Left ventricle myocardium inferior (tissue), 1 donor: ENCODE results near the gene SLC16A1. TPM values are rescaled to one million over a fixed set of nuclear protein-coding genes. Genes with fewer than 3 reads are reported as not detected.

Source experiments
- DNase-seq: peaks from one replicate; pipeline ENCODE4 v3.0.0-alpha.2; 2020
- H3K27ac ChIP-seq: fragments of 200-600 bp; replicated peaks from 2 replicates; pipeline ENCODE4 v1.8.0; 2021
- H3K27me3 ChIP-seq: fragments of 200-600 bp; 2 replicates; pipeline ENCODE4 v1.8.0; 2021; ENCODE audit warnings: low read depth
- H3K36me3 ChIP-seq: fragments of 200-600 bp; 2 replicates; pipeline ENCODE4 v1.8.0; 2021
- H3K4me1 ChIP-seq: fragments of 200-600 bp; 2 replicates; pipeline ENCODE4 v1.8.0; 2021
- H3K4me3 ChIP-seq: fragments of 200-600 bp; 2 replicates; pipeline ENCODE4 v1.8.0; 2021; ENCODE audit warnings: mild to moderate bottlenecking, moderate library complexity
- H3K9me3 ChIP-seq: fragments of 200-600 bp; replicated peaks from 2 replicates; pipeline ENCODE4 v1.8.0; 2021
- intact Hi-C: fragments of 100-400 bp; cut with micrococcal nuclease; formaldehyde crosslinking; loops from one replicate; pipeline ENCODE4 v1.11.0; 2022
- total RNA-seq: library from RNA; stranded (reverse); fragmentation: NEBNext Ultra II Directional; extraction: Animal tissue kit (Norgen Biotek cat#: 25700); gene quantifications from one replicate; pipeline ENCODE4 v1.2.1, GENCODE V29; 2021
- TF ChIP-seq, protein P1 (sequence below): fragments of 200-600 bp; IDR thresholded peaks from 2 replicates; pipeline ENCODE4 v1.8.0; 2021; ENCODE audit warnings: antibody characterized with exemption, mild to moderate bottlenecking, borderline replicate concordance
- donor health status: DM: no; HTN: yes; CAD: no; lungs with severe emphysema.

The SLC16A1 gene
- total RNA-seq, 1 donor from 2014 or later: 154 TPM

GRCh38 chr1:112938210-112938609, 17.8 kb downstream of the SLC16A1 start:
- peaks cover 63% of the 10 kb centered on the region for H3K4me1 ChIP-seq
- DNase-seq: no peak
- no peaks in the 10 kb centered on the region for H3K27me3 ChIP-seq
- TF ChIP-seq, protein P1, sequence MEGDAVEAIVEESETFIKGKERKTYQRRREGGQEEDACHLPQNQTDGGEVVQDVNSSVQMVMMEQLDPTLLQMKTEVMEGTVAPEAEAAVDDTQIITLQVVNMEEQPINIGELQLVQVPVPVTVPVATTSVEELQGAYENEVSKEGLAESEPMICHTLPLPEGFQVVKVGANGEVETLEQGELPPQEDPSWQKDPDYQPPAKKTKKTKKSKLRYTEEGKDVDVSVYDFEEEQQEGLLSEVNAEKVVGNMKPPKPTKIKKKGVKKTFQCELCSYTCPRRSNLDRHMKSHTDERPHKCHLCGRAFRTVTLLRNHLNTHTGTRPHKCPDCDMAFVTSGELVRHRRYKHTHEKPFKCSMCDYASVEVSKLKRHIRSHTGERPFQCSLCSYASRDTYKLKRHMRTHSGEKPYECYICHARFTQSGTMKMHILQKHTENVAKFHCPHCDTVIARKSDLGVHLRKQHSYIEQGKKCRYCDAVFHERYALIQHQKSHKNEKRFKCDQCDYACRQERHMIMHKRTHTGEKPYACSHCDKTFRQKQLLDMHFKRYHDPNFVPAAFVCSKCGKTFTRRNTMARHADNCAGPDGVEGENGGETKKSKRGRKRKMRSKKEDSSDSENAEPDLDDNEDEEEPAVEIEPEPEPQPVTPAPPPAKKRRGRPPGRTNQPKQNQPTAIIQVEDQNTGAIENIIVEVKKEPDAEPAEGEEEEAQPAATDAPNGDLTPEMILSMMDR: no peak
- peaks cover 1% of the 10 kb centered on the region for H3K36me3 ChIP-seq
- intact Hi-C loops: no loop called here
- H3K9me3 ChIP-seq: no peaks in the 10 kb centered on the region
- H3K27ac ChIP-seq: peak overlapping the region; percentile 27
- H3K4me3 ChIP-seq: no peak overlapping the region

GRCh38 chr1:112937495-112937894, 18.5 kb downstream of the SLC16A1 start:
- H3K27me3 ChIP-seq: no peaks in the 10 kb centered on the region
- peak overlapping the region; percentile 27 for H3K27ac ChIP-seq
- no peak overlapping the region for H3K4me3 ChIP-seq
- no peaks in the 10 kb centered on the region for H3K36me3 ChIP-seq
- intact Hi-C loops: no loop called here
- DNase-seq: no peak
- peaks cover 61% of the 10 kb centered on the region for H3K4me1 ChIP-seq
- TF ChIP-seq, protein P1: no peak
- H3K9me3 ChIP-seq: no peaks in the 10 kb centered on the region

- H3K36me3 ChIP-seq: no peaks in the 10 kb centered on the region
- H3K27me3 ChIP-seq: no peaks in the 10 kb centered on the region
- no peak overlapping the region for H3K4me3 ChIP-seq
- no peak for DNase-seq
- intact Hi-C loops: no loop called here
- H3K4me1 ChIP-seq: peaks cover 58% of the 10 kb centered on the region
- H3K27ac ChIP-seq: peak overlapping the region; percentile 27
- H3K9me3 ChIP-seq: no peaks in the 10 kb centered on the region
- TF ChIP-seq, protein P1: no peak
Measured at GRCh38 chr1:112937070-112937469, 18.9 kb downstream of the SLC16A1 start.

DNA sequence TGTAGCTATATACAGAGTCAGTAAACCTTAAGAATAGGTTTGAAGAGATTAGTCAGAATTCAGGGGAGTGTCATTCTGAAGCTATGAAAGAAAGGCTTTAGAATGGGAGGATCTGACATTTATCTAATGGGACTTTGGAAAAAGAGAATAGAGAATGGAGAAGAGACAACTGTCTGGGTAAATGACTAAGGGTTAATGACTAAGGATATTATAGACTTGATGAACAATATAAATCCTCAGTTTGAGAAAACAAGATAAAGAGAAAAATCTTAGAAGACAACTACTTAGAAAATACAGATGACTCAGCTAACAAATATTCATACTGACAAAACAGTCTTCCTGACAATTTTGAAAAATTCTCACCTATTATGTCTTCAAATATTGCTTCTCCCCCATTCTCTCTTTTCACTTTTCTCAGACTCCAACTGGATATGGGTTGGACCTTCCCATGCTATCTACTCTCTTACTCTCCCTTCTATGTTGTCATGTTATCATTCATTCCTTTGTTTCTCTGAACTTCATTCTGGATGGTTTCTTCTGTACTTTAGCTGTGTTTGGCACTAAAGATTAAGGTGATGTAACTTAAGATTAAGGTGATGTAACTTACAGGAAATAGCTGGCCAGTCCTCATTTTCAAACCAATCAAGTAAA, 20.4 kb downstream of the SLC16A1 start:
- Histone ChIP-seq H3K4me3 (no peak overlapping the region), H3K9me3 (no peaks in the 10 kb centered on the region), H3K27ac (no peak overlapping the region), H3K27me3 (no peaks in the 10 kb centered on the region), H3K4me1 (peaks cover 49% of the 10 kb centered on the region), H3K36me3 (no peaks in the 10 kb centered on the region)
- intact Hi-C loops: no loop called here
- TF ChIP-seq, protein P1: no peak
- DNase-seq: no peak

DNA sequence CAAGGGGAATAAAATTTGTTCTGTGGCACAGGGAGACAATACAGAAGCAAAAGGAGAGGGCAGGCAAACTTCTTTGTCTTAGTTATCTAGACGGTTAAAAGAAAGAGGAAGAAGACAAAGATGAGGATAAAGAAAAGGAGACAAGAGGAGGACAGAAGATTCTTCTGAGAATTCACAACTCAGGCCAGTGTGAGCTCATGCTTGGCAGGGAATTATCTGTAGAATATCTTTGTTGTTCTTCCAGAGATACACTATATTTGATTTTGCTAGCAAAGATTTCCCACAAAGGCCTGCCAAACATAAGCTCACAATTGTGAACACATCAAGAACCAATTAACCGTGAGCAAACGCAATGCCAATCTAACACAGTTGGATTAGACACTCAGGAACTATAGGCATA, 21.4 kb downstream of the SLC16A1 start:
- no peak overlapping the region for H3K4me3 ChIP-seq
- TF ChIP-seq, protein P1: no peak
- H3K27me3 ChIP-seq: no peaks in the 10 kb centered on the region
- no peaks in the 10 kb centered on the region for H3K9me3 ChIP-seq
- no peak overlapping the region for H3K27ac ChIP-seq
- no peaks in the 10 kb centered on the region for H3K36me3 ChIP-seq
- H3K4me1 ChIP-seq: peaks cover 56% of the 10 kb centered on the region
- no peak for DNase-seq
- intact Hi-C loops: no loop called here
